HepG2 (cell line): ENCODE results near the gene COBL. TPM values are rescaled to one million over a fixed set of nuclear protein-coding genes. Genes with fewer than 3 reads are reported as not detected.

Experiments
- ATAC-seq: fragments of 200-7000 bp; cut with Tn5 transposase; 3 replicates; pipeline ENCODE4 v1.9.1; 2020; ENCODE audit warnings: mild to moderate bottlenecking, moderate library complexity
- BruUV-seq: library from RNA; stranded (reverse); fragments of 400-500 nt; replicated peaks from 2 replicates; lab custom pipeline; 2021; lab: Mats Ljungman, UMichigan
- CTCF ChIA-PET: fragments of 300-600 bp; formaldehyde crosslinking; extraction: SDS; loops from one replicate; lab custom pipeline; 2021; ENCODE audit warnings: low total read pairs, inconsistent platforms, low intra/inter-chr PET ratio; lab: Yijun Ruan, JAX
- POLR2A ChIA-PET: fragments of 350-600 bp; sonication (Branson Sonifier 250); formaldehyde crosslinking; loops from one replicate; lab custom pipeline; 2020; ENCODE audit warnings: antibody characterized with exemption, inconsistent platforms; lab: Yijun Ruan, JAX
- DNase-seq: peaks from one replicate; pipeline ENCODE4 v3.0.0-alpha.2; 2015; ENCODE audit warnings: low spot score
- FAIRE-seq: peaks from 3 replicates; lab custom pipeline; 2011; peaks lifted over from hg19 to GRCh38; lab: Jason Lieb, UNC
- H2AFZ ChIP-seq: one replicate; pipeline ENCODE4 v1.6.1; 2011; ENCODE audit warnings: low read length, inconsistent platforms
- H3K27ac ChIP-seq: fragments of 300-600 bp; 3 replicates; pipeline ENCODE4 v1.8.0; 2011; ENCODE audit warnings: mixed run types, mild to moderate bottlenecking, mixed read lengths, low read length, inconsistent platforms; ENCODE audit not compliant: insufficient read depth; ENCODE audit errors: extremely low read length
- H3K27me3 ChIP-seq, 2 experiments: fragments of 200-600 bp in 1 of 2; 2 replicates in 1 of 2; 3 replicates in 1 of 2; pipeline versions ENCODE4 v1.6.0 to v1.8.0; 2011; ENCODE audit warnings: low read length in 2 of 2, mild to moderate bottlenecking in 2 of 2, moderate library complexity in 2 of 2, inconsistent platforms in 1 of 2; ENCODE audit not compliant: insufficient read depth in 2 of 2, control insufficient read depth in 1 of 2
- H3K36me3 ChIP-seq, 2 experiments: fragments of 200-600 bp in 1 of 2; replicated peaks in 1 of 2; 2 replicates in 1 of 2; 3 replicates in 1 of 2; pipeline versions ENCODE4 v1.5.1 to v1.8.0; 2011; ENCODE audit warnings: low read length in 2 of 2, inconsistent platforms in 1 of 2; ENCODE audit not compliant: insufficient read depth in 2 of 2, control insufficient read depth in 1 of 2
- H3K4me1 ChIP-seq: 2 replicates; pipeline ENCODE4 v1.5.1; 2012; ENCODE audit warnings: low read length, inconsistent platforms; ENCODE audit not compliant: insufficient read depth
- H3K4me2 ChIP-seq: 2 replicates; pipeline ENCODE4 v1.6.0; 2011; ENCODE audit warnings: low read depth, low read length, inconsistent platforms
- H3K4me3 ChIP-seq, 3 experiments: fragments of 200-600 bp in 1 of 3; sonication (generic), shearing (Covaris generic) in 1 of 3; replicated peaks in 1 of 3; 2 replicates each; pipeline ENCODE4 v1.5.1; 2011 to 2016; ENCODE audit warnings: low read length in 3 of 3, inconsistent platforms in 2 of 3, low read depth in 2 of 3, mild to moderate bottlenecking in 2 of 3, control low read depth in 1 of 3, mixed read lengths in 1 of 3; ENCODE audit not compliant: insufficient read depth in 1 of 3
- H3K79me2 ChIP-seq: one replicate; pipeline ENCODE4 v1.6.1; 2011; ENCODE audit warnings: low read length, inconsistent platforms; ENCODE audit not compliant: insufficient read depth
- H3K9ac ChIP-seq: 2 replicates; pipeline ENCODE4 v1.6.0; 2011; ENCODE audit warnings: mild to moderate bottlenecking, low read depth, low read length, inconsistent platforms; ENCODE audit not compliant: insufficient read depth
- H3K9me3 ChIP-seq: 2 replicates; pipeline ENCODE4 v1.5.1; 2012; ENCODE audit warnings: mild to moderate bottlenecking, low read length
- H4K20me1 ChIP-seq: 2 replicates; pipeline ENCODE4 v1.6.0; 2011; ENCODE audit warnings: inconsistent platforms, mild to moderate bottlenecking, low read length, moderate library complexity; ENCODE audit not compliant: insufficient read depth
- JUN ChIP-seq: sonication (generic); formaldehyde crosslinking; IDR thresholded peaks from 2 replicates; pipeline ENCODE4 v1.4.0; 2020; ENCODE audit warnings: mild to moderate bottlenecking, missing genetic modification reagents
- NR2F2 ChIP-seq: IDR thresholded peaks from 2 replicates; pipeline ENCODE4 v1.6.1; 2012; ENCODE audit warnings: low read depth, inconsistent platforms, borderline replicate concordance
- SRSF9 ChIP-seq: fragments of 200-400 bp; formaldehyde crosslinking; IDR thresholded peaks from 2 replicates; pipeline ENCODE4 v1.6.1; 2018; ENCODE audit warnings: borderline replicate concordance, mild to moderate bottlenecking, low read depth, low read length; ENCODE audit not compliant: insufficient read depth, poor library complexity, severe bottlenecking
- STAG1 ChIP-seq: sonication (generic); formaldehyde crosslinking; IDR thresholded peaks from 2 replicates; pipeline ENCODE4 v1.4.0; 2020; ENCODE audit warnings: missing genetic modification reagents
- ZFP36 ChIP-seq: fragments of 150-350 bp; IDR thresholded peaks from 2 replicates; pipeline ENCODE4 v1.6.1; 2018; ENCODE audit warnings: borderline replicate concordance, low read length, low read depth; ENCODE audit not compliant: partially characterized antibody
- ZNF12 ChIP-seq: sonication (generic); formaldehyde crosslinking; IDR thresholded peaks from 2 replicates; pipeline ENCODE4 v1.5.0; 2020; ENCODE audit warnings: missing genetic modification reagents
- ZNF569 ChIP-seq: sonication (generic); formaldehyde crosslinking; IDR thresholded peaks from 2 replicates; pipeline ENCODE4 v1.5.0; 2020; ENCODE audit warnings: mild to moderate bottlenecking, missing genetic modification reagents, moderate library complexity, borderline replicate concordance
- ZNF773 ChIP-seq: sonication (generic); formaldehyde crosslinking; IDR thresholded peaks from 2 replicates; pipeline ENCODE4 v1.4.0; 2020; ENCODE audit warnings: missing genetic modification reagents, borderline replicate concordance
- WGBS: methylation state at CpG from one replicate; pipeline ENCODE4 v1.1.6; 2017; ENCODE audit warnings: low lambda C conversion rate; 5-methylcytosine and 5-hydroxymethylcytosine counted together
- in situ Hi-C: cut with HindIII; loops from 2 replicates; pipeline ENCODE4 v1.10.0; 2017; ENCODE audit warnings: low pct_unique_long_range_greater_than_20kb; ENCODE audit not compliant: extremely low pct_ligation_motif_present
- intact Hi-C: fragments of 100-400 bp; cut with micrococcal nuclease; formaldehyde crosslinking; loops from one replicate; pipeline ENCODE4 v1.10.0; 2022; ENCODE audit not compliant: unreplicated experiment
- polyA plus RNA-seq, 8 experiments: library from polyadenylated mRNA; depleted of rRNA in 3 of 8; stranded (reverse) in 7 of 8; unstranded in 1 of 8; fragments of >200 nt; fragmentation: Illumina TruSeq in 4 of 8; extraction: Trizol in 4 of 8; gene quantifications; 2 replicates each; pipeline versions ENCODE4 v1.2.1 to v1.2.3, GENCODE V29; 2011 to 2016; ENCODE audit warnings: low read depth in 4 of 8, missing spikeins in 1 of 8, mixed read lengths in 1 of 8; ENCODE audit not compliant: insufficient read depth in 1 of 8
- total RNA-seq, 5 experiments: library from RNA; depleted of rRNA; stranded (reverse); fragments of >200 nt; fragmentation: Illumina TruSeq; extraction: Trizol; gene quantifications; 2 replicates each; pipeline ENCODE4 v1.2.3, GENCODE V29; 2016; ENCODE audit warnings: low read depth in 1 of 5
- TF ChIP-seq, protein P1 (sequence below): sonication (generic); formaldehyde crosslinking; IDR thresholded peaks from 2 replicates; pipeline ENCODE4 v1.4.0; 2020; ENCODE audit warnings: missing genetic modification reagents, borderline replicate concordance
- TF ChIP-seq, protein P2 (sequence below): sonication (generic); formaldehyde crosslinking; IDR thresholded peaks from 2 replicates; pipeline ENCODE4 v1.4.0; 2020; ENCODE audit warnings: low read depth, mild to moderate bottlenecking, missing genetic modification reagents
- TF ChIP-seq, protein P3 (sequence below): sonication (generic); formaldehyde crosslinking; IDR thresholded peaks from 2 replicates; pipeline ENCODE4 v1.5.0; 2020; ENCODE audit warnings: missing genetic modification reagents
- TF ChIP-seq, protein P4 (sequence below): sonication (generic); formaldehyde crosslinking; conservative IDR thresholded peaks from 2 replicates; pipeline ENCODE4 v1.4.0; 2020; ENCODE audit warnings: missing genetic modification reagents

Gene COBL
- total and polyA plus RNA-seq, 2 of the 13 experiments (the other 11 are each of a cell fraction or from before 2014, with no cell fraction given), result 3.8 to 4.9 TPM

DNA sequence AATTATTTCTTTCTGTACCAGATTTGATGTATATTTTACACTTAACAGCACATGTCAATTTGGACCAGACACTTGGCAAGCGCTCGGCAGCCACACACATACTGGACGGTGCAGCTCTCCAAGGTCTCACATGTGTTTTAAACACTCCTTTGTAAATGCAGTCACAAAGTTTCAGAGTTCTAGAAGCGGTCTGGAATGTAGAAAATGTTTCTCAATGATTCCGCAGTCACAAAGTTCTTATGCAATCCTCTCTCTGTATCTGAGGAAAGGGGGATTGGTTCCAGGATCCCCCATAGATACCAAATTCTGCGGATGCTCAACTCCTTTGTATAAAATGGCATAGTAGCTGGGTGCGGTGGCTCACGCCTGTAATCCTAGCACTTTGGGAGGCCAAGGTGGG, 280.9 kb downstream of the COBL start:
- H3K79me2 ChIP-seq, result no peaks in the 10 kb centered on the region
- no peak overlapping the region for H3K4me2 ChIP-seq
- TF ChIP-seq, protein P1, sequence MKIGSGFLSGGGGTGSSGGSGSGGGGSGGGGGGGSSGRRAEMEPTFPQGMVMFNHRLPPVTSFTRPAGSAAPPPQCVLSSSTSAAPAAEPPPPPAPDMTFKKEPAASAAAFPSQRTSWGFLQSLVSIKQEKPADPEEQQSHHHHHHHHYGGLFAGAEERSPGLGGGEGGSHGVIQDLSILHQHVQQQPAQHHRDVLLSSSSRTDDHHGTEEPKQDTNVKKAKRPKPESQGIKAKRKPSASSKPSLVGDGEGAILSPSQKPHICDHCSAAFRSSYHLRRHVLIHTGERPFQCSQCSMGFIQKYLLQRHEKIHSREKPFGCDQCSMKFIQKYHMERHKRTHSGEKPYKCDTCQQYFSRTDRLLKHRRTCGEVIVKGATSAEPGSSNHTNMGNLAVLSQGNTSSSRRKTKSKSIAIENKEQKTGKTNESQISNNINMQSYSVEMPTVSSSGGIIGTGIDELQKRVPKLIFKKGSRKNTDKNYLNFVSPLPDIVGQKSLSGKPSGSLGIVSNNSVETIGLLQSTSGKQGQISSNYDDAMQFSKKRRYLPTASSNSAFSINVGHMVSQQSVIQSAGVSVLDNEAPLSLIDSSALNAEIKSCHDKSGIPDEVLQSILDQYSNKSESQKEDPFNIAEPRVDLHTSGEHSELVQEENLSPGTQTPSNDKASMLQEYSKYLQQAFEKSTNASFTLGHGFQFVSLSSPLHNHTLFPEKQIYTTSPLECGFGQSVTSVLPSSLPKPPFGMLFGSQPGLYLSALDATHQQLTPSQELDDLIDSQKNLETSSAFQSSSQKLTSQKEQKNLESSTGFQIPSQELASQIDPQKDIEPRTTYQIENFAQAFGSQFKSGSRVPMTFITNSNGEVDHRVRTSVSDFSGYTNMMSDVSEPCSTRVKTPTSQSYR (CRISPR knock-in tag), result no peak
- 92% methylated on average over 8 of the region's 8 CpGs for WGBS
- no peaks in the 10 kb centered on the region for H3K27me3 ChIP-seq
- intact Hi-C loops (no loop called here), in situ Hi-C loops (no loop called here)
- ChIA-PET CTCF (no interaction called here), POLR2A (no interaction called here)
- no TSS peak for BruUV-seq
- H3K9ac ChIP-seq, result no peak overlapping the region
- DNase-seq (no peak), FAIRE-seq (no peak), ATAC-seq (no peak)
- H3K4me3 ChIP-seq, result no peak overlapping the region
- no peaks in the 10 kb centered on the region for H3K9me3 ChIP-seq
- no peaks in the 10 kb centered on the region for H3K4me1 ChIP-seq
- H3K27ac ChIP-seq, result no peak overlapping the region
- no peak overlapping the region for H2AFZ ChIP-seq
- H4K20me1 ChIP-seq, result no peaks in the 10 kb centered on the region
- peaks cover 0 to 9% of the 10 kb centered on the region in 2 experiments; a peak in 2 of 5 replicates for H3K36me3 ChIP-seq

DNA sequence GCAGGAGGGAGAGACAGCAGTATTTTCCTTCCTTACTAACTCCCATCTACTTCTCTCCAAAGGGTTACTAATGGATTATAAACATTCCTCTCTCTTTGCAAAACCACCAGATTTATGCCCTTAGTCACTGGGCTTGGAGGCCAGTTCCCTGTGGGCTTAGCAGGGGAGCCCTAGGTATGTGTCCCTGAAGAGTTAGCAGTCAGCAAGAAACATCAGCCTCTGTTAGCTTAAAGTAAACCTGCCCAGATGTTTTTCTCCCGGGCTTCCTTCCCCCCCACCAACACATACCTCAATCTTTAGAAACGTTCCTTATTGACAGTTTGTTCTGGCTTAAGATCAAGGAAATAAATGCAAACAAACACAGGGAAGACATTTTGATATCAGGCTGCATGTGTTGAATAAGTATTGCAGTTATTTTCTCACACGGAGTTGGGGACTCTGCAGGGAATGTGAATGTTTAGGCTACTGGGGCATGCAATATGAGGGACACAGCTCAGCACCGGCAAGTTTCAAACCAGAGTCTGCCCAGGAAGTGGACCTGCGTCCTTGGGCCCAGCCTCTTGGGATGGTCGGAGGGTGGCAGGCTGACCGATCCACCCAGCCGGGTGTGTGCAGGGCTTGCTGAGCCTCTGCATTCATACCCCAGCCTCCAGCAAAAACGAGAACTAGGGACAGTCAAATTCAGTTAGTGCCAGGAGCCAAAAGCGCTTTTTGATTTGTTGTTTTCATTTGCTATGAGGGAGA, 281.9 kb downstream of the COBL start:
- no peak for FAIRE-seq
- DNase-seq, result no peak
- Histone ChIP-seq H3K4me1 (no peaks in the 10 kb centered on the region), H3K9me3 (no peaks in the 10 kb centered on the region), H3K27ac (no peak overlapping the region), H3K27me3 (no peaks in the 10 kb centered on the region), H3K4me3 (no peak overlapping the region), H4K20me1 (no peaks in the 10 kb centered on the region), H3K79me2 (no peaks in the 10 kb centered on the region), H2AFZ (no peak overlapping the region), H3K36me3 (peaks cover 0 to 6% of the 10 kb centered on the region in 2 experiments; a peak in 2 of 5 replicates), H3K4me2 (no peak overlapping the region), H3K9ac (no peak overlapping the region)
- BruUV-seq, result no TSS peak
- in situ Hi-C loops (no loop called here), intact Hi-C loops (no loop called here)
- WGBS, result 81% methylated on average over 8 of the region's 10 CpGs
- ATAC-seq, result no peak
- ChIA-PET POLR2A (no interaction called here), CTCF (no interaction called here)
- no peak for TF ChIP-seq NR2F2
- TF ChIP-seq, protein P2, sequence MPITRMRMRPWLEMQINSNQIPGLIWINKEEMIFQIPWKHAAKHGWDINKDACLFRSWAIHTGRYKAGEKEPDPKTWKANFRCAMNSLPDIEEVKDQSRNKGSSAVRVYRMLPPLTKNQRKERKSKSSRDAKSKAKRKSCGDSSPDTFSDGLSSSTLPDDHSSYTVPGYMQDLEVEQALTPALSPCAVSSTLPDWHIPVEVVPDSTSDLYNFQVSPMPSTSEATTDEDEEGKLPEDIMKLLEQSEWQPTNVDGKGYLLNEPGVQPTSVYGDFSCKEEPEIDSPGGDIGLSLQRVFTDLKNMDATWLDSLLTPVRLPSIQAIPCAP (CRISPR knock-in tag), result no peak
- no peak for TF ChIP-seq JUN
- TF ChIP-seq, protein P3, sequence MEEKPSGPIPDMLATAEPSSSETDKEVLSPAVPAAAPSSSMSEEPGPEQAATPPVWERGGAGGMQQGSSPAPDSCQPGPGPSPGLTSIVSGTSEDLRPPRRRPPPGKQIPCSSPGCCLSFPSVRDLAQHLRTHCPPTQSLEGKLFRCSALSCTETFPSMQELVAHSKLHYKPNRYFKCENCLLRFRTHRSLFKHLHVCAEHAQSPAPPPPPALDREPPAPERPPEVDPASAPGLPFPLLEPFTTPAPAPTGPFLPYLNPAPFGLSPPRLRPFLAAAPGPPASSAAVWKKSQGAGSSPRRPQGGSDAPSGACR (CRISPR knock-in tag), result no peak
- TF ChIP-seq SRSF9, result no peak
- no peak for TF ChIP-seq ZNF12 (CRISPR knock-in tag)
- TF ChIP-seq, protein P4, sequence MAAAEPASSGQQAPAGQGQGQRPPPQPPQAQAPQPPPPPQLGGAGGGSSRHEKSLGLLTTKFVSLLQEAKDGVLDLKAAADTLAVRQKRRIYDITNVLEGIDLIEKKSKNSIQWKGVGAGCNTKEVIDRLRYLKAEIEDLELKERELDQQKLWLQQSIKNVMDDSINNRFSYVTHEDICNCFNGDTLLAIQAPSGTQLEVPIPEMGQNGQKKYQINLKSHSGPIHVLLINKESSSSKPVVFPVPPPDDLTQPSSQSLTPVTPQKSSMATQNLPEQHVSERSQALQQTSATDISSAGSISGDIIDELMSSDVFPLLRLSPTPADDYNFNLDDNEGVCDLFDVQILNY (CRISPR knock-in tag), result no peak
- TF ChIP-seq ZNF773 (CRISPR knock-in tag), result no peak
- no peak for TF ChIP-seq STAG1
- no peak for TF ChIP-seq ZNF569
- TF ChIP-seq ZFP36, result no peak
